Vagina (tissue), 2 donors: ENCODE data around the gene NFE2L2.

Source experiments
- POLR2A ChIP-seq, 2 donors: fragments of 450-650 bp; IDR thresholded peaks; one replicate each; pipeline ENCODE4 v1.6.1; 2017; ENCODE audit warnings: antibody characterized with exemption in 2 of 2, mild to moderate bottlenecking in 2 of 2, moderate library complexity in 2 of 2
- TF ChIP-seq, protein P1 (sequence below), 3 experiments: fragments of 450-650 bp in 2 of 3; fragments of 200-600 bp in 1 of 3; sonication (generic) in 1 of 3; IDR thresholded peaks; one replicate each; pipeline ENCODE4 v1.5.1; 2017 to 2019; ENCODE audit warnings: antibody characterized with exemption in 3 of 3, mild to moderate bottlenecking in 2 of 3, moderate library complexity in 2 of 3

DNA sequence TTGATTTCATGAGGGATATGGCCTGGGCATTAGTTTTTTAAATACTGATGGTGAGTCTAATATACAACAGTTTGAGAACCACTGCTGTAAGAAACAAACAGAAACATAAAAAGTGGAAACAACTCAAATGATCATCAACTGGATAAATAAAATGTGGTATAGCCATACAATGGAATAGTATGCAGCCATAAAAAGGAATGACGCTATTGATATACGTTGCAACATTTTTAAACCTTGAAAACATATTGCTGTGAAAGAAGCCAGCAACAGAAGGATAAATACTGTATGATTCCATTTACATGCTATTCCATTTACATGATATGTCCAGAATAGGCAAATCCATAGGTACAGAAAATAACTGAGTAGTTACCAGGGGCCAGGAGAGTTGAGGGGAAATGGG lies 6.5 kb downstream of the NFE2L2 start:
- TF ChIP-seq, protein P1, sequence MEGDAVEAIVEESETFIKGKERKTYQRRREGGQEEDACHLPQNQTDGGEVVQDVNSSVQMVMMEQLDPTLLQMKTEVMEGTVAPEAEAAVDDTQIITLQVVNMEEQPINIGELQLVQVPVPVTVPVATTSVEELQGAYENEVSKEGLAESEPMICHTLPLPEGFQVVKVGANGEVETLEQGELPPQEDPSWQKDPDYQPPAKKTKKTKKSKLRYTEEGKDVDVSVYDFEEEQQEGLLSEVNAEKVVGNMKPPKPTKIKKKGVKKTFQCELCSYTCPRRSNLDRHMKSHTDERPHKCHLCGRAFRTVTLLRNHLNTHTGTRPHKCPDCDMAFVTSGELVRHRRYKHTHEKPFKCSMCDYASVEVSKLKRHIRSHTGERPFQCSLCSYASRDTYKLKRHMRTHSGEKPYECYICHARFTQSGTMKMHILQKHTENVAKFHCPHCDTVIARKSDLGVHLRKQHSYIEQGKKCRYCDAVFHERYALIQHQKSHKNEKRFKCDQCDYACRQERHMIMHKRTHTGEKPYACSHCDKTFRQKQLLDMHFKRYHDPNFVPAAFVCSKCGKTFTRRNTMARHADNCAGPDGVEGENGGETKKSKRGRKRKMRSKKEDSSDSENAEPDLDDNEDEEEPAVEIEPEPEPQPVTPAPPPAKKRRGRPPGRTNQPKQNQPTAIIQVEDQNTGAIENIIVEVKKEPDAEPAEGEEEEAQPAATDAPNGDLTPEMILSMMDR (IDR thresholded peaks at IDR 0.05): no peak
- no peak for TF ChIP-seq POLR2A (IDR thresholded peaks at IDR 0.05)
